ENCODE measurements around the gene EGF. TPM values are rescaled to one million over a fixed set of nuclear protein-coding genes. Genes with fewer than 3 reads are reported as not detected.

EGF gene
- total RNA-seq, 3 donors from 2014 or later (not counting 1 experiment from before 2014, with no cell fraction given): 0.48 to 1.2 (median 1.1) TPM

DNA sequence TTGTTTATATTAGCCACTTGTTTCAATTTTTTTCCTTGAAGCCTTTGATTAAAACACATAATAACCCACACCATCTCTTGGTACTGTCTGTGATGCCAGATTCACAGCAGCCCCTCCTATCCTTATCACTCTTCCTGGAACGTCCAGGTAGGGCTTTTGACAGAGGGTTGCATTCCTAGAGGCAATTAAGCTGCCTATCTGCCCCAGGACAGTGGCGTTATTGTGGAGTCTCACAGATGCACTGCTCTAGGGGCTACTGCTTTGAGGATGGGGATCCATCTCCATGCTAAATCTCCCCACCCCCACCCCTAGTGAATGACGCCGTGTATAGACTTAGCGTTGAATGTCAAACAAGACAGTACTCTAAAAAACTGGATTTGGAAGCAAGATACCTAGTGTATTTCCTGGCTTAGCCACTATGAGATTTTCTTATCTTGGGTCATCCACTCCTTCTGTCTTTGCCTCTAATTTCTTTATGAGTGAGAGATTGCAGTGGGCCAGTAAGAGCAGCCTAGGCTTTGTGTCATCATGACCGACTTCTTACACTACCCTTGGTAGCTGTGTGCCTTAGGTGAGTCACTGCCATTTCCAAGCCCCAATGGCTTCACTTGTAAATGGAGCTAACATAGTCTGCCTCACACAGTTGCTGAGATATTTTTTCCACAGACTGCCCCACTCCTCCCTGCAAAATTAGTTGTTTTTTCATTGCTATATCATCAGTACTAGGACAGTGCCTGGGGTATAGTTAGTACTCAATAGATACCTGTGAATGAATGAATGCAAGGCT, 90.9 kb downstream of the EGF start:
- Mint-ChIP-seq H3K36me3 (no peaks in the 10 kb centered on the region), H3K9me3 (no peaks in the 10 kb centered on the region), H3K27me3 (ENCODE audit: low read depth in 2 of 2) (peaks cover 0 to 3% of the 10 kb centered on the region in 2 donors), H3K4me1 (no peaks in the 10 kb centered on the region), H3K4me3 (no peak overlapping the region), H3K27ac (no peak overlapping the region)
- TF ChIP-seq, protein P1, sequence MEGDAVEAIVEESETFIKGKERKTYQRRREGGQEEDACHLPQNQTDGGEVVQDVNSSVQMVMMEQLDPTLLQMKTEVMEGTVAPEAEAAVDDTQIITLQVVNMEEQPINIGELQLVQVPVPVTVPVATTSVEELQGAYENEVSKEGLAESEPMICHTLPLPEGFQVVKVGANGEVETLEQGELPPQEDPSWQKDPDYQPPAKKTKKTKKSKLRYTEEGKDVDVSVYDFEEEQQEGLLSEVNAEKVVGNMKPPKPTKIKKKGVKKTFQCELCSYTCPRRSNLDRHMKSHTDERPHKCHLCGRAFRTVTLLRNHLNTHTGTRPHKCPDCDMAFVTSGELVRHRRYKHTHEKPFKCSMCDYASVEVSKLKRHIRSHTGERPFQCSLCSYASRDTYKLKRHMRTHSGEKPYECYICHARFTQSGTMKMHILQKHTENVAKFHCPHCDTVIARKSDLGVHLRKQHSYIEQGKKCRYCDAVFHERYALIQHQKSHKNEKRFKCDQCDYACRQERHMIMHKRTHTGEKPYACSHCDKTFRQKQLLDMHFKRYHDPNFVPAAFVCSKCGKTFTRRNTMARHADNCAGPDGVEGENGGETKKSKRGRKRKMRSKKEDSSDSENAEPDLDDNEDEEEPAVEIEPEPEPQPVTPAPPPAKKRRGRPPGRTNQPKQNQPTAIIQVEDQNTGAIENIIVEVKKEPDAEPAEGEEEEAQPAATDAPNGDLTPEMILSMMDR (IDR thresholded peaks at IDR 0.05): no peak
- H3K4me1 ChIP-seq (ENCODE audit: control insufficient read depth, insufficient read depth, low read length): no peaks in the 10 kb centered on the region
- no peak for DNase-seq
- ATAC-seq: no peak
- intact Hi-C loops (cut with micrococcal nuclease): no loop called here
- H3K4me3 ChIP-seq (ENCODE audit: low read length): no peak overlapping the region
- WGBS (ENCODE audit: insufficient coverage): 87% methylated on average over 6 of the region's 6 CpGs
- H3K27me3 ChIP-seq (ENCODE audit: control insufficient read depth, insufficient read depth, low read length): no peaks in the 10 kb centered on the region
- H3K36me3 ChIP-seq (ENCODE audit: control insufficient read depth, insufficient read depth, low read length): no peaks in the 10 kb centered on the region
- no peaks in the 10 kb centered on the region for H3K9me3 ChIP-seq (ENCODE audit: control insufficient read depth, insufficient read depth, low read length)
- no peak overlapping the region for H3K27ac ChIP-seq (ENCODE audit: low read length)

DNA sequence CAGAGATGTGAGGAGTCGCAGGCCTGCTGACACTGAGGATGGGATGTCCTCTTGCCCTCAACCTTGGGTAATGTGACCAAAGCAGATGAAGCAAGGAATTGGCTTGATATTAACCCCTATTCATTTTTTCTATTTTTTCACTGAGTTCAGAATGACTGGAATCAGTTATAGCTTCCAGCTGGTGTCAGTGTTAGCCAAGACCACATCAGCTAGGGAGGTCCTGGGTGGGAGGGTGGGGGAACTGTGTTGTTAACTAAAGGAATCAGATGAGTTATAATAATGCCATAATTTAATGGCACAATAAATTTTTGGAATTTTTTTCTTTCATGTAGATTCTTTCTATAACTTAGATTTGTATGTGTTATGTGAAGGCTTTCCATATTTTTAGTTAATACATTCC, 91.9 kb downstream of the EGF start:
- DNase-seq (no peak), ATAC-seq (no peak)
- Mint-ChIP-seq H3K27ac (no peak overlapping the region), H3K27me3 (ENCODE audit: low read depth in 2 of 2) (peaks cover 0 to 3% of the 10 kb centered on the region in 2 donors), H3K4me1 (no peaks in the 10 kb centered on the region), H3K36me3 (no peaks in the 10 kb centered on the region), H3K9me3 (no peaks in the 10 kb centered on the region), H3K4me3 (no peak overlapping the region)
- H3K9me3 ChIP-seq (ENCODE audit: control insufficient read depth, insufficient read depth, low read length): no peaks in the 10 kb centered on the region
- H3K36me3 ChIP-seq (ENCODE audit: control insufficient read depth, insufficient read depth, low read length): no peaks in the 10 kb centered on the region
- 100% methylated on average over 1 of the region's 1 CpG for WGBS (ENCODE audit: insufficient coverage)
- H3K4me3 ChIP-seq (ENCODE audit: low read length): no peak overlapping the region
- H3K27ac ChIP-seq (ENCODE audit: low read length): no peak overlapping the region
- H3K27me3 ChIP-seq (ENCODE audit: control insufficient read depth, insufficient read depth, low read length): no peaks in the 10 kb centered on the region
- TF ChIP-seq, protein P1 (IDR thresholded peaks at IDR 0.05): no peak
- H3K4me1 ChIP-seq (ENCODE audit: control insufficient read depth, insufficient read depth, low read length): no peaks in the 10 kb centered on the region
- intact Hi-C loops (cut with micrococcal nuclease): no loop called here

DNA sequence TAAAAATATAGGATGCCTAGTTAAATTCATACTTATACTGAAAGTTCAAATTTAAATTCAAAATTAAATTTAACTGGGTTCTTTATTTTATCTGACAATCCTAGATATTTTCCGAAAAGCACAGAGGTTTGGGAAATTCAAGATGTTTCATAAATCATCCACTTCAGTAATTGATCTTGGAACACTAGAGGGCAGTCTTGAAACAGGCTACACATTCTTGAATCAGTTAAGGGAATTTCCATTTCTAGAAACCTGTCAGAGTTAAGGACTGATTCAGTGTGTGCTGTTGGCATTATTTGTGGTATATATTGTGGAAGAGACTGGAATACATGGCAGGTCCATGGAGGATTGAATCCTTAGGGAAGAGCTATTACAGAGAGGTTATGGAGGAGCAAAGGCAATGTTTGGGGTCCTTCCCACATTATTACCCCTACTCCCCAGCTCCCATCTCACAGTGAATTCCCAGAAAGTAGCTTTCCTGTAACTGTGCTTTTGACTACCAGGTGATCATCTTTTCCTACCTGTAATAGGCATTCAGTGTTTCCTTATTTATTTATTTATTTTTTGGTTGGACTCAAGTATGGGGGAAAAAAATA, 92.9 kb downstream of the EGF start:
- no peaks in the 10 kb centered on the region for H3K4me1 ChIP-seq (ENCODE audit: control insufficient read depth, insufficient read depth, low read length)
- DNase-seq (peak in 1 of 2 donors; percentile 80), ATAC-seq (peak; percentile 75 to 92 (median 90))
- Mint-ChIP-seq H3K4me1 (no peaks in the 10 kb centered on the region), H3K27ac (peak overlapping the region in 1 of 2 donors; percentile 36), H3K27me3 (ENCODE audit: low read depth in 2 of 2) (peaks cover 0 to 3% of the 10 kb centered on the region in 2 donors), H3K4me3 (no peak overlapping the region), H3K36me3 (no peaks in the 10 kb centered on the region), H3K9me3 (no peaks in the 10 kb centered on the region)
- H3K9me3 ChIP-seq (ENCODE audit: control insufficient read depth, insufficient read depth, low read length): no peaks in the 10 kb centered on the region
- no peaks in the 10 kb centered on the region for H3K36me3 ChIP-seq (ENCODE audit: control insufficient read depth, insufficient read depth, low read length)
- H3K4me3 ChIP-seq (ENCODE audit: low read length): no peak overlapping the region
- no peaks in the 10 kb centered on the region for H3K27me3 ChIP-seq (ENCODE audit: control insufficient read depth, insufficient read depth, low read length)
- H3K27ac ChIP-seq (ENCODE audit: low read length): no peak overlapping the region
- intact Hi-C loops (cut with micrococcal nuclease): loop anchor here (1.0 kb wide), 3 partner anchors 205 to 514 kb away; no protein-coding TSS in a partner anchor
- WGBS (ENCODE audit: insufficient coverage): 0% methylated on average over 1 of the region's 1 CpG
- TF ChIP-seq, protein P1 (IDR thresholded peaks at IDR 0.05): peak; percentile 83
